Measurements from ENCODE around the gene PCSK5. TPM values are rescaled to one million over a fixed set of nuclear protein-coding genes. Genes with fewer than 3 reads are reported as not detected.

PCSK5 gene
- total RNA-seq, 2 experiments from 2014 or later: 0.76 TPM; not detected in 1

DNA sequence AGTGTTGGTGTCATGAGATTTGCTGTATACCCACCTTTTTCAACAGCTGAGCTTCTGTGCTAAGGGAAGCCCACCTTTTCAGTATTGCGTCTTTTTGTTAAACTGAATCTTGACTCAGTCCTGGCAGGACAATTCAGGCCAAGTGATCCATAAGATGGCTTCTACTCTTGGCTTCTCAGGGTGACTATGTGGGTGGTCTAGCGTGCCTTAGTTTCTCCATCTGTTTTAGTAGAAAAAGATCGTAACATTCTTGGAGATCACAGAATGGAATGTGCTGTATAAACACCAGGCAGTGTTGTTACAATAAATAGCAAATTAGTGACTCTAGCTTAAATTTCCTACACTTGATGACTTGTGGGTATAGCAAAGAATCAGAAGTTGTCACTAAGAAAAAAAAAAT lies 66.6 kb downstream of the PCSK5 start:
- H3K4me3 ChIP-seq (ENCODE audit: low read depth, low read length, poor library complexity, severe bottlenecking): no peak overlapping the region
- H3K27ac ChIP-seq (ENCODE audit: low read depth, low read length, poor library complexity, severe bottlenecking): no peak overlapping the region
- no peaks in the 10 kb centered on the region for H3K9me2 ChIP-seq (ENCODE audit: insufficient read depth, low read length)
- H3K36me3 ChIP-seq (ENCODE audit: insufficient read depth, low read length): no peaks in the 10 kb centered on the region
- intact Hi-C loops (cut with micrococcal nuclease; ENCODE audit: unreplicated experiment): no loop called here
- no peaks in the 10 kb centered on the region for H4K20me1 ChIP-seq (ENCODE audit: insufficient read depth, low read length)
- no peaks in the 10 kb centered on the region for H3K79me2 ChIP-seq (ENCODE audit: insufficient read depth, low read depth, low read length)
- H2AFZ ChIP-seq (ENCODE audit: low read length): no peak overlapping the region
- ChIA-PET POLR2A (interaction anchor here (0.6 kb wide), 1 partner anchor 232 kb away, joined by 3 read pairs; no protein-coding TSS in a partner anchor), CTCF (ENCODE audit: unreplicated experiment) (no interaction called here)
- no peak for DNase-seq (ENCODE audit: low spot score)
- H3K4me1 ChIP-seq (ENCODE audit: insufficient read depth, low read length, poor library complexity, severe bottlenecking): no peaks in the 10 kb centered on the region
- BruUV-seq (replicated peaks): no TSS peak
- TF ChIP-seq, protein P1, sequence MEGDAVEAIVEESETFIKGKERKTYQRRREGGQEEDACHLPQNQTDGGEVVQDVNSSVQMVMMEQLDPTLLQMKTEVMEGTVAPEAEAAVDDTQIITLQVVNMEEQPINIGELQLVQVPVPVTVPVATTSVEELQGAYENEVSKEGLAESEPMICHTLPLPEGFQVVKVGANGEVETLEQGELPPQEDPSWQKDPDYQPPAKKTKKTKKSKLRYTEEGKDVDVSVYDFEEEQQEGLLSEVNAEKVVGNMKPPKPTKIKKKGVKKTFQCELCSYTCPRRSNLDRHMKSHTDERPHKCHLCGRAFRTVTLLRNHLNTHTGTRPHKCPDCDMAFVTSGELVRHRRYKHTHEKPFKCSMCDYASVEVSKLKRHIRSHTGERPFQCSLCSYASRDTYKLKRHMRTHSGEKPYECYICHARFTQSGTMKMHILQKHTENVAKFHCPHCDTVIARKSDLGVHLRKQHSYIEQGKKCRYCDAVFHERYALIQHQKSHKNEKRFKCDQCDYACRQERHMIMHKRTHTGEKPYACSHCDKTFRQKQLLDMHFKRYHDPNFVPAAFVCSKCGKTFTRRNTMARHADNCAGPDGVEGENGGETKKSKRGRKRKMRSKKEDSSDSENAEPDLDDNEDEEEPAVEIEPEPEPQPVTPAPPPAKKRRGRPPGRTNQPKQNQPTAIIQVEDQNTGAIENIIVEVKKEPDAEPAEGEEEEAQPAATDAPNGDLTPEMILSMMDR (conservative IDR thresholded peaks at IDR 0.05; ENCODE audit: low read length): no peak
- TF ChIP-seq EZH2phosphoT487 (IDR thresholded peaks at IDR 0.05; ENCODE audit: borderline replicate concordance, low read depth, low read length): no peak
- no peaks in the 10 kb centered on the region for H3K9me3 ChIP-seq (ENCODE audit: low read length)
- H3K4me2 ChIP-seq (ENCODE audit: low read length): no peak overlapping the region

DNA sequence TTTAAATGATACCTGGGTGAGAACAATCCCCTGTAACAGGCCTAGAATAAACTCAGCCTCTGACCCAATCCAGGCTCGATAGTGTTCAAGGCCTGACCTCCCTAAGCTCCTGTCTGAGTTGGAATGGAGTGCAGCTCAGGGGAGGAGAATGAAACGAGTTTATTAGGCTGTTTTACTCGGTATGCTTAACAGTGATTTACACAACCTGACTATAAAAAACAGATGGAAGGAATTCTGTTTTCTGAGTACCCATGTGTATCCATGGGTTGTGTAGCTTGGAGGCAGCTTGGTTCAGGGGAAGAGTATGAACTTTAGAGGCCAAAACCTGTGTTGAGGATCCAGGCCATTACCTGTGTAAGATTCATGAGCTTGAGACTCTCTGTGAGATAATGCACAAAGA lies 67.8 kb downstream of the PCSK5 start:
- Histone ChIP-seq H3K9me3 (ENCODE audit: low read length) (no peaks in the 10 kb centered on the region), H3K9me2 (ENCODE audit: insufficient read depth, low read length) (no peaks in the 10 kb centered on the region), H2AFZ (ENCODE audit: low read length) (no peak overlapping the region), H3K4me2 (ENCODE audit: low read length) (no peak overlapping the region), H3K79me2 (ENCODE audit: insufficient read depth, low read depth, low read length) (no peaks in the 10 kb centered on the region), H3K27ac (ENCODE audit: low read depth, low read length, poor library complexity, severe bottlenecking) (no peak overlapping the region), H4K20me1 (ENCODE audit: insufficient read depth, low read length) (no peaks in the 10 kb centered on the region), H3K36me3 (ENCODE audit: insufficient read depth, low read length) (no peaks in the 10 kb centered on the region), H3K4me1 (ENCODE audit: insufficient read depth, low read length, poor library complexity, severe bottlenecking) (no peaks in the 10 kb centered on the region), H3K4me3 (ENCODE audit: low read depth, low read length, poor library complexity, severe bottlenecking) (no peak overlapping the region)
- ChIA-PET POLR2A (no interaction called here), CTCF (ENCODE audit: unreplicated experiment) (no interaction called here)
- DNase-seq (ENCODE audit: low spot score): no peak
- TF ChIP-seq, protein P1 (conservative IDR thresholded peaks at IDR 0.05; ENCODE audit: low read length): no peak
- no peak for TF ChIP-seq EZH2phosphoT487 (IDR thresholded peaks at IDR 0.05; ENCODE audit: borderline replicate concordance, low read depth, low read length)
- BruUV-seq (replicated peaks): no TSS peak
- intact Hi-C loops (cut with micrococcal nuclease; ENCODE audit: unreplicated experiment): no loop called here

DNA sequence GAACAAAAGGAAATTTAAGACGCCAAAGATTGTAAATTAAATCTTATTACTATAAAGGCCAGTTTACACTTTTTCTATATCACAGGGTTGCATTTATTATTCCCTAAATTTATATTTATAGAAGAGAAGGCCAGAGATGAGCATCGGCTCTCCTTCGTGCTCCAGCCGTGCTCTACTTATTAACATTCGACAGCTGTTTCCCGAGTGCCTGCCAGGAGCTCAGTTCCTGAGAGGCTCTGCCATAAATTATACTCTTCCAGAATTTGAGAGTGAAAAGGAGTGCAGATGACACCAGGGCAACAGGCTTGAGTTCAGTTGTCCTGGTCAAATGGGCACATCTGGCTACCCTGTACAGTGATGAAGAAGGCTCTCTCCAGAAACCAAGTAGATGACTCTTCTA lies 70.1 kb downstream of the PCSK5 start:
- H3K4me2 ChIP-seq (ENCODE audit: low read length): no peak overlapping the region
- no peak overlapping the region for H3K4me3 ChIP-seq (ENCODE audit: low read depth, low read length, poor library complexity, severe bottlenecking)
- H2AFZ ChIP-seq (ENCODE audit: low read length): no peak overlapping the region
- DNase-seq (ENCODE audit: low spot score): no peak
- no peaks in the 10 kb centered on the region for H4K20me1 ChIP-seq (ENCODE audit: insufficient read depth, low read length)
- no peaks in the 10 kb centered on the region for H3K9me3 ChIP-seq (ENCODE audit: low read length)
- no peaks in the 10 kb centered on the region for H3K4me1 ChIP-seq (ENCODE audit: insufficient read depth, low read length, poor library complexity, severe bottlenecking)
- TF ChIP-seq, protein P1 (conservative IDR thresholded peaks at IDR 0.05; ENCODE audit: low read length): no peak
- ChIA-PET POLR2A (interaction anchor here (0.5 to 0.6 kb wide), 2 partner anchors 9 to 110 kb away, joined by 3 read pairs; no protein-coding TSS in a partner anchor), CTCF (ENCODE audit: unreplicated experiment) (no interaction called here)
- no peaks in the 10 kb centered on the region for H3K79me2 ChIP-seq (ENCODE audit: insufficient read depth, low read depth, low read length)
- H3K9me2 ChIP-seq (ENCODE audit: insufficient read depth, low read length): no peaks in the 10 kb centered on the region
- no TSS peak for BruUV-seq (replicated peaks)
- intact Hi-C loops (cut with micrococcal nuclease; ENCODE audit: unreplicated experiment): no loop called here
- H3K36me3 ChIP-seq (ENCODE audit: insufficient read depth, low read length): no peaks in the 10 kb centered on the region
- no peak overlapping the region for H3K27ac ChIP-seq (ENCODE audit: low read depth, low read length, poor library complexity, severe bottlenecking)

Data from OCI-LY7 (cell line).